Measurements from ENCODE around the gene TRPV5.

- TF ChIP-seq ARNT (IDR thresholded peaks at IDR 0.05): no peak
- TF ChIP-seq NFRKB (IDR thresholded peaks at IDR 0.05): no peak
- no peak for TF ChIP-seq CTBP1 (IDR thresholded peaks at IDR 0.05; ENCODE audit: borderline replicate concordance)
- TF ChIP-seq PKNOX1 (IDR thresholded peaks at IDR 0.05): no peak
- TF ChIP-seq FOXK2 (IDR thresholded peaks at IDR 0.05): no peak
- TF ChIP-seq FOXM1 (IDR thresholded peaks at IDR 0.05; ENCODE audit: borderline replicate concordance): no peak
- TF ChIP-seq LEF1 (IDR thresholded peaks at IDR 0.05; ENCODE audit: borderline replicate concordance): no peak
- TF ChIP-seq FOXA1 (IDR thresholded peaks at IDR 0.05): no peak
- TF ChIP-seq SP1 (IDR thresholded peaks at IDR 0.05): no peak
- TF ChIP-seq HDGF (IDR thresholded peaks at IDR 0.05; ENCODE audit: borderline replicate concordance): no peak
- no peak for TF ChIP-seq SUZ12 (IDR thresholded peaks at IDR 0.05)
Observed at GRCh38 chr7:142867398-142868187, 66.0 kb downstream of the TRPV5 start.
